Activated CD4-positive, CD25-positive, alpha-beta regulatory T cell treated with anti-CD3 and anti-CD28 coated beads, Interleukin-2, amount 50 U/mL, for 72 hours (primary cell): ENCODE measurements around the gene CFAP221.

Experiments used
- DNase-seq: peaks from one replicate; pipeline ENCODE4 v3.0.0; 2021

CFAP221 gene

DNA sequence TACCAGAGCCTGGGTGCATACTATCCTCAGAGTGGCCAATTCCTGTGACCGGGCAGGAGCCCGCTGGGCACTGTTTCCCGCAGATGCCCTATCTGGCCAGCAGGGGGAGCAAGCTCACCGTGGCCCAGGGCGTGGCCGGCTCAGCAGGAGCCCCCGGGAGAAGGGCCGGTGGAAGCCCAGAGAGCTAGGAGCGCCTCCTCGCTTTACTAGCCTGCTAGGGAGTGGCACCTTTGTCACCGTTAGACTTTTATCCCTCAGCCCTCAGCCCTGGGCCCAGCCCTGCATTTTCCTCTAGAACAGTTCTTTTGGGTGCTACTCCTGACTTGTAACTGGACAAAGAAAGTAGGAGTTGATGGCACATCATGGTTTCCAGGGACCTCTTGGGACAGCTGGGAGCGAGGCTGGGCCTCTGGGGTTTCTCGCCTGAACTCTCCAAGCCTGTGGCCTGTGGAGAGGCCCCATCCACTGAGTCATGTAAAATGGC, 158.7 kb downstream of the CFAP221 start:
- DNase-seq: peak; percentile 73

DNA sequence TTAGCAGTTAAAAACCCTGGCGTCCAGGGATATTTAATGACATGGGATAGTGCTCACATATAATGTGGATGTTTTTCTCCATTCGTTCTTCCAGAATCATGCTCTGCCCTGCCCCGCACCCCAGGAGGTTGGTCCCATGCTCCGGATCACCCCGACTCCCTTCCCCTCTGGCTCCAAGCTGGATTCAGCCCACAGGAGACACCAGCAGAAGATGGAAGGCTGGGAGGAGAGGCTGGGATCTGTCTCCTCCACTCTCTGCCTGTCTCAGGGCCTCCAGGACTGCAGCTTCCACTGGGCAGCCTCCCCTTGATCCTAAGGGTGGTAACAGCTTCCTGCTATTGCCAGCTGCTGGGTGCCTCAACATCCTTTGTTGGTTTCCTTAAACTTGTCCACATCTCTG, 159.3 kb downstream of the CFAP221 start:
- DNase-seq: no peak

- DNase-seq: no peak
These were observed 160.4 kb downstream of the CFAP221 start for GRCh38 chr2:119704670-119705120.

DNA sequence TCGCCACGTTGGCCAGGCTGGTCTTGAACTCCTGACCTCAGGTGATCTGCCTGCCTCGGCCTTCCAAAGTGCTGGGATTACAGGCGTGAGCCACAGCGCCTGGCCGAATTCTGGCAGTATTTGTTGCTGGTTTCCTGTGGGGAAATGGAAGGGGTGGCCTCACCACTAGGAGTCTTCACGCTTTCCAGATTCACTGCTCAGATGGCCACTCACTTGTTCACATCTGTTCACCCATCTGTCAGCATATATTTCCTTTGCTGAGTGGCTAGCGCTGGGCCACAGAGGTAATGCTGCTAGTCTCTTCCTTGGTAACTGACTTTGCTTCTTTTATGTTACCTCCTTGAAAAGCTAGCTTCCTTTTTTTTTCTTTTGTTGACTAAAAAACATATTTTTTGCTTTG, 162.0 kb downstream of the CFAP221 start:
- no peak for DNase-seq
